Measurements from ENCODE around the gene TLN1. TPM values are rescaled to one million over a fixed set of nuclear protein-coding genes. Genes with fewer than 3 reads are reported as not detected.

TLN1 gene
- total RNA-seq, 1 donor from 2014 or later: 382 TPM

DNA sequence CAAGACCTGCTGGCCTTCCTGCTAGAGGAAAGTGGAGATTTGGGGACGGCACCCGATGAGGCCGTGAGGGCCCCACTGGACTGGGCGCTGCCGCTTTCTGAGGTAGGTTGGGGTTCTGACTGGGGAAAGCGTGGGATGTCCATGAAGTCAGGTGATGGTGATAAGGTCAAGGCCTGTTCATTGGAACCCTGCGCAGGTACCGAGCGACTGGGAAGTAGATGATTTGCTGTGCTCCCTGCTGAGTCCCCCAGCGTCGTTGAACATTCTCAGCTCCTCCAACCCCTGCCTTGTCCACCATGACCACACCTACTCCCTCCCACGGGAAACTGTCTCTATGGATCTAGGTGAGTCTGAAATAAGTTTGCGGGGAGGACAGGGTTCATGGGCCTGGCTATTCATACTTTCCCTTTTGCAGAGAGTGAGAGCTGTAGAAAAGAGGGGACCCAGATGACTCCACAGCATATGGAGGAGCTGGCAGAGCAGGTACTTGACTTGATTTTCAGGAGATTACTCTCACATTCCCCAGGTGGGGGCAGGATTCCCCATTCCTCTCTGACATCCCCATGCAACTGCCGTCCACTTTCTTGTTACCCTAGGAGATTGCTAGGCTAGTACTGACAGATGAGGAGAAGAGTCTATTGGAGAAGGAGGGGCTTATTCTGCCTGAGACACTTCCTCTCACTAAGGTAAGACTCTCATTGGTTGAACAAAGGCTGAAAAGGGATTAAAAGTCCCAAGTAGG, 976 bp upstream of the TLN1 start:
- intact Hi-C loops (cut with micrococcal nuclease): loop anchor here (1.0 to 5.0 kb wide), 8 partner anchors 16 to 1211 kb away; partner anchors contain the start of genes CCDC107, DNAJB5, ENHO and FAM221B

DNA sequence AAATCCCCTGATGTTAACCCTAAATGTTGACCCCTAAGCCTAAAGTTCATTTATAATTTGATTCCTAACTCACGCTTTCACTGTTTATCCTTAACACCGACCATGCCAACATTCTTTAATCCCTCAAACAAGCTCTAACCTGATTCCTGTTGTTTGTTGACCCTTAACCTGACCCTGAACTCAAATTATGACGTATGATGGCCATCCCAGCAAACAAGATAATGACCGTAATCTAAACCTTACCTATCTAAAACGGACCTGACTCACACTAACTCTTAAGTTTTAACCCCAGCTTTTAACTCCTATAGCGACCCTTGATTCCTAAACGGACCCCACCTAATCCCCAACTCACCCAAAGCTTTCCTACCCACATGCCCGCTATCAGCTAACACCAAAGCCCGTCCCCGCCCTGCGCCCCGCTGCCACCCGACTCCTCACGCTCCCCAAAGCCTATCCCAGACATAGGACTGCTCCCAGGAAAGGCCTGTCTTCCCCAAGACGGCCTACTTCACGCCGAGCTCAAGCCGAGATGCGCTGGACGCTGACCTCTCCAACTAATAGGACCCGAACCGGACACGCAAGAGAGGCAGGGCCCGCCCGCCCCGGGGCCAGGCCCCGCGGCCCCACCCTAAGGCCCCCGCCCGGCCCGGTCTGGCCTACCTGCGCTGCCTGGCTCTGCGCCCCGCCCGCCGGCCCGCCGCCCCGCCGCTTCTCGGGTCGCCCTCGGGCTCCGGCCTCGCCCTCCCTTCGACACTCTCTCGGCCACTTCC, 395 bp downstream of the TLN1 start:
- intact Hi-C loops (cut with micrococcal nuclease): loop anchor here (1.0 to 5.0 kb wide), 9 partner anchors 18 to 1209 kb away; partner anchors contain the start of genes ATOSB, CCDC107, DNAJB5 and ENHO

DNA sequence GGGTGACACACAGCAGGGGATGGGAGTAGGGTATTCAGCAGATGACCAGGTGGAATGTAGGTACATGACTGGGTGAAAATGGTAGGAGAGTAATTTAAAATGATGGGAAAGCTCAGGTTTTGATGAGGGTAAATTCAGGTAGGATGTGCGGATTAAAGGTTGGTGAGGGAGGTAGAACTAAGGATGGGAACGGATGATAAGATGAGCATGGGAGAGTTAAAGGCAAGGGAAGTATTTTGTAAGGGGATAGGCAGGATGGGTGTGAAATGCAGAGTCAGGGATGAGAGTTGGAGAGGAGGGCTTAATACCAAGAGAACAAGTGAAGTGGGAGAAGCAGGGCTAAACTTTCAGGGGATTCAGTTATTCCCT, 1.5 kb downstream of the TLN1 start:
- intact Hi-C loops (cut with micrococcal nuclease): loop anchor here (2.0 to 5.0 kb wide), 3 partner anchors 616 to 1208 kb away; partner anchors contain the start of genes ATOSB, DNAJB5 and ENHO

DNA sequence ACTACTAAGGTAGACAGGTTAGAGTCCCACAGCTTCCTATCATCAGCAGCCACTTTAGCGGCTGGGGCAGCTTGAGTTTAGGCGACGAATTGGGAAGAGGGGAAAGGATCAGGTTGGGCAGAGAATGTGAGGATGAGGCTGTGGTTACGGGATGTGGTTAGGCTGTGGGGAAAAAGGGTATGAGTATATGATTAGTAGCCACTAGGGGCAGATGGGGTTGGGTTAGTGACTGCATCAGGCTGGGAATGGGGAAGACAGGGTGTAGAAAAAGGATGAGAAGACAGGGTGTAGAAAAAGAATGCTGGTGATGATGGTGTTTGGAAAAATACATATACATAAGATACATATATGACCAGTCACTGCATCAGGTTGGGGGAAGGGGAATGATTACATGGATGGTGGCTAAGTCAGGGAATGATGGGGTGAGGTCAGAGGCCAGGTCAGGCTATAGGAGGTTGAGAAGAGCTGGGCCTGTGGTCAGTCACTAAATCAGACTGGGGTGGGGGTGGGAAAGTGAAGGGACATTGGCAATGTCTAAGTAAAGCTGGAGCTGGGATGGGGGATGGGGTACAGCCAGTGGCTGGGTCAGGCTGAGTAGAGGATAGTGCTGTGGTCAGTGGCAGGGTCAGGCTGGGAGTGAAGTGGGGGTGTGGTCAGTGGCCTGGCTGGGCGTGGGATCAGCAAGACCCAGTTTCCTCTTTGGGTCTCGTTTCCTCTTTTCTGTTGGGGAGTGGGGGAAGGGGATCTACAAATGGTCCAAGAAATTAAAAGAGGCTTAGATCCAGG, 2.1 kb downstream of the TLN1 start:
- intact Hi-C loops (cut with micrococcal nuclease): loop anchor here (2.0 to 5.0 kb wide), 4 partner anchors 33 to 1208 kb away; partner anchors contain the start of genes ATOSB, DNAJB5 and ENHO

DNA sequence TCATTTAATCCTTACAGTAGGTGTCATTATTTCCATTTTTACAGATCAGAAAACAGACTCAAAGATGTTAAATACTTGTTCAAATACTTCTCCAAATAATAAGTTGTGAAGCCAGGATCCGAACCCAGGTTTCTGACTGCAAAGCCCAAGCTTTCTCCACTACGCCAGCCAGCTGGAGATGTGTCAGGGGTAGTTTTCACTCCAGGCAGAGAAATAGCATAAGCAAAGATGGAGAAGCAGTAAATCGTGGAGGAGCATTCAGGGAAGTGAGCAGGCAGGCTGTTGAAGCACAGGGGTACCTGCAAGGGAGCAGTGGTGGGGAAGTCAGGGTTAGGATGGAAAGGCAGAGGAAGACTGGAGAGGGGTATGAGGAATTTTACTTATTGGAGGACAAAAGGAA, 2.9 kb downstream of the TLN1 start:
- intact Hi-C loops (cut with micrococcal nuclease): loop anchor here (2.0 kb wide), 1 partner anchor 32 kb away; no protein-coding TSS in a partner anchor

DNA sequence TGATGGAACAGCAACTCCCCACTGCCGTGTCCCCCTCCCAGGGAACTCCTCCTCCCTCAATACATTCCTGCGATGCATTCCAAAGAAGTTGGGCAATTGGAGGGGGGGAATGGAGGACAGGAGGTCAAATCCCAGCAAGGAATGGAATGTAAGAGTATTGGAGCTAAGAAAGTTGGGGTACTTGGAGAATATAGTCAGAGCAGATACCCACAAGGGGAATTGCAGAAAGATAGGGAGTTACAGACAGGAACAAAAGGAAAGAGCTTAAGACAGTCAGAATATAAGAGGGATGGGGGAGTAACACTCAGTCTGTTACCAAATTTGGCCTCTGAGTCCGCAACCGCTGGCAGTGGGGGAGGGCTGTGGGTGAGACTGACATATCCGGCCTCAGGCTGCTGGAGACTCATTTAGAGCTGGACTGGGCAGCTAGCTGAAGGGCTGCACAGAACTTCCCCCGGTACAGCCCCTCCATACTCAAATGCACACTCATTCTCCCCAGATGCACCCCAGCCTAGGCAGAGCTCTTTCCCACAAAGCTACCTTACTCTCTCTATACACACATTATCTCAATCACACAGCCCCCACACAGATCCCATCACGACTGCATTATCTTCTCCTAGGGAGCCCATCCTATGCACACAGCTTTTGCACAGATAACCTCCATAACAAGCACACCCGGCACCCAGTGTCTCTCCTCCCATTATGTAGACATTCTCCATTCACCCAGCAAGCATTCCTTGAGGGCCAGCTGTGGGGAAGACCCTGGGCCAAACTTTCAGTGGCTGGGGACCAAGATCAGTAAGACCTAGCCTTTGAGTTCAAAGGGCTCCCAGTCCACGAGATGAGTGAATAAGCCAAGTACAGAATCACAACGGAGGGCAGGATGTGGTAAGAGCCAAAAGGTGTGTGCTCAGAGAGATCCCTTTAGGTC, 3.7 kb downstream of the TLN1 start:
- intact Hi-C loops (cut with micrococcal nuclease): loop anchor here (1.0 to 2.0 kb wide), 2 partner anchors 32 to 124 kb away; no protein-coding TSS in a partner anchor

DNA sequence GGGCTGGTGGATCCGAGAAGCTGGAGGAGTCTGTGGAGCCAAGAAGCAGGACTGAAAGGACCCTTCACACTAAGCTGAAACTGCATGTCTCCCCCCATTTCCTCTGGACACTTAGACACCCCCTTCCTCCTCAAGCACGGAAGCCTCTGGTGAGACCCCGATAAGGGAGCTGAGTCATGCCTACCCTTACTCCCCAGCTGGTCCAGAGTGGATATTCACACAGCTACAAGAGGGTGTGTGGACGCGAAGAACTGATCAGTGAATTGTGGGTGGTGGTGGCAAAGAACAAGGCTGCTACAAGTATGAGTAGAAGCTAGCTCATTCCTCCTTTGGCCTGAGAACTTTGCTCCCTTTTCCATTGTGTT, 4.3 kb downstream of the TLN1 start:
- intact Hi-C loops (cut with micrococcal nuclease): loop anchor here (1.0 to 2.0 kb wide), 2 partner anchors 31 to 123 kb away; no protein-coding TSS in a partner anchor

DNA sequence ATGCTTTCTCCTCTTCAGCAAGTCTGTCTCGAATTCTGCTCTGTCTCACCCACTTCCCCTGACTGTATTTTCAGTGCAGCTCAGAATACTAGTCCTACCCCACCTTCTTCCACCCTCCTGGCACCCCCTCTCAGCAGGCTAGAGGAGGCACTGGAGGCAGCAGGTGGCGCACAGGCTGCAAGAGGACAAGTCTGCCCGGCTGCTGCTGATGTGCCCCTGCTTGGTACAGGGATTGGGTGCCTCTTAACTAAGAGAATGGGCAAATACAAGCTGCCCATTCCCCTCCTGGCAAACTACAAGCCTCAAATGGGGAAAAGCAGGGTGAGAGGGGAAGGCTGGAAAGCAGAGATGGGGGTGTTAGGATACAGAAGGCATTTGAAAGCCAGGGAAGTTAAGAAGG, 5.1 kb downstream of the TLN1 start:
- intact Hi-C loops (cut with micrococcal nuclease): no loop called here

DNA sequence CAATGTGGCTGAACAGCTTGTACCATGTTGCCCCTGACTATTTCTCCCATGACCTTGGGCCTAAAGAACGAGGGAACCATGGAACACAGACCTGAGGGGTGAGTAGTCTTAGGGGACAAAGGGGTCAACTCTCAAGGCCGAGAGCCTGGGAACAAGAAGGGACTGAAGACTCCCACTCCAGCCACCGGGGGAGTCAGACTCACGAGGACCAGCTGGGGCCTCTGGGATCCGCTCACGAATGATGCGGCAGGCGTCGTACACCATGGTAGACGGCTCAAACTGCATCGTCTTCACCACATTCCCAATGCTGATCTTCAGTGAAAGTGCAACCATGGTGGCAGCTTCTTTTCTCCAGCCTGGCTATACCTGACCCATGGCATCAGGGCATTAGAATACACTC, 6.6 kb downstream of the TLN1 start:
- intact Hi-C loops (cut with micrococcal nuclease): no loop called here

DNA sequence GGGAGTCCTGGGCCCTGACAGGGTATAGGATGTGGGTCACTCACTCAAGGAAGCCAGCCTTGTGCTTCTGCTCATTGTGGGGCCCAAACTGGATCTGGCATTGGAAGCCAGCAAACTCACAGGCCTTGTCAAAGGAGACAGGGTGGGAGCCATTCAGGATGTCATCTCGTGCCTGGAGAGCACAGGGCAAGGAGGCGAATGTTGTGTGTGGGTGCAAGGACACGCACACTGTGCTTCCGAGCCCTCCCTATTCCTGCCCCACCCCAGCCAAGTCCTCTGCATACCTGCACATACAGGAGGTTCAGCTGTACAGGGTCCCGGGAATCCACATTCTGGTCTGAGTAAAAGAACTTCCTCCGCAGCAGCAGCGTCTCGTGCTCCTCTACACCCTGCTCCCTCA, 8.1 kb downstream of the TLN1 start:
- intact Hi-C loops (cut with micrococcal nuclease): no loop called here

DNA sequence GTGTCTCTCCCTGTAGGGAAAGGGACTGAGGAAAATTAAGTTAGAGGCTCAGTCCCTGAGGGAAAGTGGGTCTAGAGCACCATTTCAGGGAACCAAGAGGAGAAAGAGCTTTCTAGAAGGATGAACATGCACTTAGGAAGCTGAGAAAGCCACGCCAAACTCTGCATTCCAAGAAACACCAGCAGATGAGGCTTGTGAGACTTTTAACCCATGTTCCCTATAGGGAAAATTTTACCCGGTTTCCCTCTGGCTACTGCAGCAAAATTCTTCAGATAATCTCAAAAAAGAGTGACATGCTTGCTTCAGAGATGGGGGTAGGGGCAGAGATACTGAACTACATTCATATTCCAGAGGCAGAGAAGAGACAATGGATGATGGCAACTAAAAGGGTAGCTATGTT, 8.6 kb downstream of the TLN1 start:
- intact Hi-C loops (cut with micrococcal nuclease): no loop called here

DNA sequence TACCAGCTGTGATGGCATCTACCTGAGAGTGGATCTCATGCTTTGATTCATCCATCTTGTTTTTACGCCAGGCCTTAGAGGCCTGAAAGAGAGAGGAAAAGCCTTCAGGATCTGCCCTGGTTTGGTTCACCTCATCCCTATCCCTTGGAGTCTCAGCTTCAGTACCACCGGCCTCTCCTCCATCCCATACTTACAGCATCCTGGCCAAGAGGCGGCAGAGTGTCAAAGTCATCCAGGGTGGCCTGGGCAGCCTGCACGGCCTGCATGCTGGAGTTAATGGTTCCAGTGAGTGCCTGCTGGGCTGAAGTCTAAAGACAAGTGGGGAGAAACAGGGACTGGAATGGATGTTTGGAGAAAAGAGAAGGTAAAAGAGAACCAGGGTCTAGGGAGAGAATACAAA, 12.4 kb downstream of the TLN1 start:
- intact Hi-C loops (cut with micrococcal nuclease): no loop called here

DNA sequence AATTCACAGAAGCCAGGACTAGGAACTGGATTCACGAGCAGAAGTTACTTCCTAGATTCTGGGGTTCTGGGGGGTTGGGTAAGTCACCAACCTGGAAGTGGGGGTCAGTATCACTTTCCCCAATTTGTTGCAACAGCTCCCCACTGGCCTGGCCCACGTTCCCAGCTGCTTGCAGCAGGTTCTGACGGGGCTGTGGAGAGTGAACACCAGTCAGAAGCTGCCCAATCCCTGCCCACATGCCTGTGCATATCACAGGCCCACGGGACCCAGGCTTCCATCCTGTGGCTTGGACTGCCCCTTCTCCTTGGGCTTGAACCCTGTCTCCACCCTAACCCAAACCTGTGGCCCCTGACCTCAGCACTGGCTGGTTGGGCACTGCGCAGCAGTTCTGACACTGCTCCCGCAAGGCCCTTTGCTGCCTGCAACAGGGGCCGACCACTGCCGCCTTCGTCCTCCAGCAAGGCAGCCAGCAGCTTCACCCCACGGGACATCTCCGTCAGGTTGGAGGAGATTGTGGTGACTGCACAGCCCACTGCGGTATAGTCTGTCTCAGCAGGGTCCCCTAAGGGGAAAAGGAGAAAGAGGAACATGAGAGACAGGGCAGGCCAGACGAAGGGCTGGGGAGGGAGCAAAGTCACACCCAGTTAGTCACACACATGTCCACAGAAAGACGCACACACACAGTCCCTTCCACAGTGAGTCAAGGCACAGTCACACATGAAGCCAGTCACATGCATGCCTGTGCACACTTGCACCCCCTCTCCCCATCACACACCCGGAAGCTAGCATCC, 13.1 kb downstream of the TLN1 start:
- intact Hi-C loops (cut with micrococcal nuclease): no loop called here

DNA sequence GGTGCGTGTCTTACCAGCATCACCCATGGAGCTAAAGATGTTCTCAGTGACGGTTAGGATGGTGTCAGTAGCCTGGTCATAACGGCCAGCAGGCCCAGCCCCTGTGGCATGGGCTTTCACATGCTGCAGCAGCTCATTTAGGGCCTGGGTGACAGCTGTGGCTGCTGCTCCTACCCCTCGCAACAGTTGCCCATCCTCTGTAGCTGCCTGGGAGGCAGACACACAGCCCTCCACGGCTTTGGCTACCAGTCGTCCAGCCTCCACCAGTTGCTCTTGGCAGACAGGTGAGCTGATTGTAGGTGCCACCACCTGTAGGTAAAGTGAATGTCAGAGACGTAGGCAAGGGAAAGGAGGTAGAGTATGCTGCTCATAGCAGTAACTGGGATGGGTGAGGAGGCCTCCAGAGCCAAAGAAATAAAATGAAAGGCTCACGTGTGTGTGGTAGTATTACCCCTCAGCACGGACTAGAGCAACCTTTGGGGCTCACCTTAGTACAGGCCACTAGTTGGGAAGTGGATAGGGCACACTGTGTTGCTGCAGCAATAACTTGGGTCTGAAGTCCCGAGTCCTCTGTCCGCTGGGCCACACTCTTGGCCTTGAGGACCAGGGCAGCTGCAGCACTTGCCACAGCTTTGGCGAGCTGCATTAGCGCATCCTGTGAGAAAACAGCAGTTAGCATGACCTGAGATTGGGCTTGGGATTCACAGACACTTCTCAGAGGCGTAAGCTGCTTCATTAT, 14.7 kb downstream of the TLN1 start:
- intact Hi-C loops (cut with micrococcal nuclease): no loop called here

DNA sequence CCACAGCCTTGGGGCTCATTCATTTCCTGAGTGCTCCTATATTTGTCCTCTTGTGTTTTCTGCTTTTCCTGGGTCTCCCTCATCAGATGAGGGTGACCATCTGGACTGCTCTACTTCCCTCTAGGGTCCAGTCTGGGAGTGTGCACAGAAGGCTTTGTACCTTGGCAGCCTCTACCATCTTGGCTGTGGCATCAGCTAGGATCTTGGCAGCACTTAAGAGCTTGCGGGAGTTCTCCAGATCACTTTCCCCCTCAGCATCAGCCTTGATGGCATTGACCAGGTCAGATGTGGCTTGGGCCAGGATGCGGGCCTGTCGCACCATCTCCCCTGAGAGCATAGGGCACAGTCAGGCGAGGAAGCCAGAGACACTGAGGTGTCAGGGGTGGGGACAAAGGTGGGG, 15.8 kb downstream of the TLN1 start:
- intact Hi-C loops (cut with micrococcal nuclease): no loop called here

DNA sequence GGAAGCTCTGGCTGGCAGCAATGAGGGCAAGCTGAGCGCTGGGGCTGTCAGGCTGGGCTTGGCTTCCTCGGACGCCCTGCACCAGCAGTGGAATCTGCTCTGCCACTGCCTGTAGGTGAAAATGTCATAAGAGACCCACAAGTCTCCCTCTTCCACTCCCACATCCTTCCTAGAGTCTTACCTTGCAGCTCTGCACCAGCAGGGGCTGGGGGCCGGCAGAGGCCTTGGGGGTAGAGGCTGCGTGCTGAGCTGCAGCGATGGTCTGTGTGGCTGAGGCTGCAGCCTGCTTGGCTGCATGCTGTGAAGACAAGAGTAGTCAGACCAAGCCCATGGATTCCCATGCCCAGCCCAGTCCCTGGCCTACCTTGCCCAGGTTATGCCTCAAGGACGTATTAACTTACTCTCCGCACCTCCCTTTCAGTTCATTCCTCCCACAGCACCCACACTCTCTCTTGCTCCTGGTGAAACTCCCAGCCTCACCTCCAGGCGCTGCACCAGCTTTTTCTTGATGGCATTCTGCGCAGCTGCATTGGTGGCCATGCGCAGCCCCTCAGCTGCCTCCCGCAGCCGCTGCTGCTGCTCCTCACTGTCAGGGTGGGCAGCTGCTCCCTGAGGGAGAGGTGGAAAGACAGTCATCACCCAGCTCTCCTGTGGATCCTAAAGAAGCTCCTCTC, 17.3 kb downstream of the TLN1 start:
- intact Hi-C loops (cut with micrococcal nuclease): no loop called here

DNA sequence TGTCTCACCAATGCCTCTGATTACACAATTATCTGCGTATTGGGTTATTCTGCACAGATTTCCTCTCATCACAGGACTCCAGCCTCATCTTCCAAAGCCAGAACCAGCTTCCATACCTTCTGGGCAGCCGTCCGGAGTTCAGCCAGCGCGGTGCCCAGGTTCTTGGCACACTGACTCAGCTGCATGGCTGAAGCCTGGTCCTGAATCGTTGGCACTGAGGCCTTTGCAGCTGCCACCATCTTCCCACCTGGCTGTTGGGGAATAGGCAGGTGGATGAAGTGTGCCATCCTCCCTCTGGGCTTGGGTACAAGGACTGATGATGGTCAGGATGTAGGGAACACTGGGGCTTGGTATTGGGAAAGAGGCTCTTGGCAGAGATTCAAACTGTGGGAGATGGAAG, 17.9 kb downstream of the TLN1 start:
- intact Hi-C loops (cut with micrococcal nuclease): no loop called here

DNA sequence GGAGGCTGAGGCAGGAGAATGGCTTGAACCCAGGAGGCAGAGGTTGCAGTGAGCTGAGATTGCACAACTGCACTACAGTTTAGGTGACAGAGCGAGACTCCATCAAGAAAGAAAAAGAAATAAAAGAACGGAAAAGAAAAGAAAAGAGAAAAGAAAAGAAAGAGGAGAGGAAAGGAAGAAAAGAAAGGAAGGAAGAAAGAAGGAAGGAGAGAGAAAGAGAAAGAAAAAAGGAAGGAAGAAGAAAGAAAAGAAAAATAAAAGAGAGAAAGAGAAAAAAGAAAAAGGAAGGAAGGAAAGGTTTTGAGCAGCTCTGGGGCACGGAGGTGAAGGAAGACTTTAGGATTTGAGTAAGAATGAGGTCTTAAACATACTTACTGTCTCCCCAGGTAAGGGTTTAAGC, 18.4 kb downstream of the TLN1 start:
- intact Hi-C loops (cut with micrococcal nuclease): no loop called here

All from T-helper 2 cell treated with Interferon-gamma antibody and Interleukin-4, amounts not matched to agents 100 ng/mL and 5 ng/mL, for 36 hours (primary cell).